A673 (cell line): ENCODE data around the gene SSBP2. TPM values are rescaled to one million over a fixed set of nuclear protein-coding genes. Genes with fewer than 3 reads are reported as not detected.

Source experiments
- BruUV-seq: library from RNA; stranded (reverse); fragments of 400-500 nt; replicated peaks from 2 replicates; lab custom pipeline; 2021; lab: Mats Ljungman, UMichigan
- CTCF ChIA-PET: fragments of 300-600 bp; sonication (Branson Sonifier 250); formaldehyde crosslinking; loops from one replicate; lab custom pipeline; 2022; ENCODE audit warnings: antibody characterized with exemption; lab: Charles Lee
- POLR2A ChIA-PET: fragments of 300-600 bp; sonication (Branson Sonifier 250); formaldehyde crosslinking; loops from one replicate; lab custom pipeline; 2022; ENCODE audit warnings: antibody characterized with exemption; ENCODE audit not compliant: low non-redundant PET; lab: Charles Lee
- DNase-seq: peaks from one replicate; pipeline ENCODE4 v3.0.0-alpha.2; 2015; ENCODE audit warnings: low spot score
- H3K27ac ChIP-seq: fragments of 200-600 bp; sonication (generic); 2 replicates; pipeline ENCODE4 v1.5.1; 2016; ENCODE audit warnings: mixed run types, low read depth, mild to moderate bottlenecking, mixed read lengths, antibody characterized with exemption, low read length; ENCODE audit not compliant: poor library complexity, severe bottlenecking
- H3K27me3 ChIP-seq: fragments of 200-600 bp; sonication (generic); replicated peaks from 2 replicates; pipeline ENCODE4 v1.6.1; 2017; ENCODE audit warnings: mixed run types, low read depth, mild to moderate bottlenecking, mixed read lengths, antibody characterized with exemption, low read length; ENCODE audit not compliant: insufficient read depth, poor library complexity
- H3K36me3 ChIP-seq: fragments of 200-600 bp; sonication (generic); 2 replicates; pipeline ENCODE4 v1.6.1; 2016; ENCODE audit warnings: mixed run types, mild to moderate bottlenecking, mixed read lengths, antibody characterized with exemption, low read length; ENCODE audit not compliant: insufficient read depth, poor library complexity, severe bottlenecking
- H3K4me1 ChIP-seq: fragments of 200-600 bp; sonication (generic); 2 replicates; pipeline ENCODE4 v1.6.1; 2017; ENCODE audit warnings: mixed run types, mild to moderate bottlenecking, mixed read lengths, antibody characterized with exemption, low read length; ENCODE audit not compliant: insufficient read depth, poor library complexity, severe bottlenecking
- H3K4me3 ChIP-seq: fragments of 200-600 bp; sonication (generic); 2 replicates; pipeline ENCODE4 v1.5.1; 2016; ENCODE audit warnings: low read depth, mixed run types, mild to moderate bottlenecking, mixed read lengths, low read length; ENCODE audit not compliant: poor library complexity, severe bottlenecking
- H3K9me3 ChIP-seq: fragments of 200-600 bp; sonication (generic); 2 replicates; pipeline ENCODE4 v1.6.1; 2016; ENCODE audit warnings: mixed run types, low read depth, mild to moderate bottlenecking, mixed read lengths, antibody characterized with exemption, low read length; ENCODE audit not compliant: poor library complexity, severe bottlenecking
- CTCF ChIP-seq: fragments of 300-800, 200-600 bp; sonication (generic); conservative IDR thresholded peaks from 2 replicates; pipeline ENCODE4 v1.5.1; 2017; ENCODE audit warnings: low read depth, mild to moderate bottlenecking, antibody characterized with exemption, low read length, moderate library complexity, mixed read lengths
- EZH2 ChIP-seq: fragments of 200-600 bp; sonication (generic); IDR thresholded peaks from 2 replicates; pipeline ENCODE4 v1.6.1; 2017; ENCODE audit warnings: borderline replicate concordance, low read depth, mild to moderate bottlenecking, mixed read lengths, antibody characterized with exemption, low read length; ENCODE audit not compliant: poor library complexity, severe bottlenecking
- intact Hi-C: fragments of 100-400 bp; cut with micrococcal nuclease; formaldehyde crosslinking; loops from one replicate; pipeline ENCODE4 v1.10.0; 2022; ENCODE audit not compliant: unreplicated experiment
- total RNA-seq: library from RNA; stranded (reverse); gene quantifications from 2 replicates; pipeline ENCODE4 v1.2.3, GENCODE V29; 2021

The SSBP2 gene
- total RNA-seq, 1 experiment from 2014 or later = 42.8 TPM

GRCh38 chr5:81685471-81685870, 65.4 kb downstream of the SSBP2 start:
- CTCF ChIA-PET = no interaction called here
- no peak overlapping the region for H3K27ac ChIP-seq
- BruUV-seq = no TSS peak

GRCh38 chr5:81679885-81680284, 71.0 kb downstream of the SSBP2 start:
- ChIA-PET POLR2A (no interaction called here), CTCF (no interaction called here)
- TF ChIP-seq CTCF (no peak), EZH2 (no peak)
- Histone ChIP-seq H3K4me1 (no peaks in the 10 kb centered on the region), H3K27me3 (no peaks in the 10 kb centered on the region), H3K36me3 (no peaks in the 10 kb centered on the region), H3K27ac (no peak overlapping the region), H3K9me3 (peaks cover 9% of the 10 kb centered on the region), H3K4me3 (no peak overlapping the region)
- no TSS peak for BruUV-seq
- intact Hi-C loops = no loop called here
- DNase-seq = no peak

More at GRCh38 chr5:81685471-81685870, 65.4 kb downstream of the SSBP2 start:
- POLR2A ChIA-PET = no interaction called here
- no peak for DNase-seq
- Histone ChIP-seq H3K36me3 (no peaks in the 10 kb centered on the region), H3K9me3 (peaks cover 16% of the 10 kb centered on the region), H3K27me3 (no peaks in the 10 kb centered on the region), H3K4me1 (no peaks in the 10 kb centered on the region), H3K4me3 (no peak overlapping the region)
- intact Hi-C loops = no loop called here
- TF ChIP-seq EZH2 = no peak
- no peak for TF ChIP-seq CTCF

- BruUV-seq = no TSS peak
- no peak overlapping the region for H3K4me3 ChIP-seq
- no peak for TF ChIP-seq EZH2
- TF ChIP-seq CTCF = no peak
- no peaks in the 10 kb centered on the region for H3K4me1 ChIP-seq
- CTCF ChIA-PET = no interaction called here
- POLR2A ChIA-PET = no interaction called here
- no peaks in the 10 kb centered on the region for H3K36me3 ChIP-seq
- H3K27me3 ChIP-seq = no peaks in the 10 kb centered on the region
- intact Hi-C loops = no loop called here
- H3K9me3 ChIP-seq = peaks cover 6% of the 10 kb centered on the region
- no peak for DNase-seq
- H3K27ac ChIP-seq = no peak overlapping the region
These were observed 75.5 kb downstream of the SSBP2 start for GRCh38 chr5:81675420-81675819.
